K562 (cell line): ENCODE measurements around the gene ABCF2. TPM values are rescaled to one million over a fixed set of nuclear protein-coding genes. Genes with fewer than 3 reads are reported as not detected.

Source experiments
- CBX3 ChIP-seq, 2 experiments: IDR thresholded peaks; 1 replicate in 1 of 2; 2 replicates in 1 of 2; pipeline ENCODE4 v1.6.1; 2012; ENCODE audit warnings: inconsistent platforms in 2 of 2, low read length in 2 of 2, borderline replicate concordance in 1 of 2, control low read depth in 1 of 2
- CXXC5 ChIP-seq: fragments of 250-450 bp; sonication (Bioruptor Pico); IDR thresholded peaks from 2 replicates; pipeline ENCODE4 v1.8.0; 2022; ENCODE audit warnings: inconsistent platforms, mild to moderate bottlenecking, moderate library complexity
- DLX4 ChIP-seq: fragments of 250-450 bp; sonication (Bioruptor Pico); IDR thresholded peaks from 2 replicates; pipeline ENCODE4 v1.6.1; 2021; ENCODE audit warnings: mild to moderate bottlenecking
- ESRRA ChIP-seq: fragments of 450-650 bp; IDR thresholded peaks from 2 replicates; pipeline ENCODE4 v1.6.1; 2014; ENCODE audit warnings: low read depth, mild to moderate bottlenecking, moderate library complexity, borderline replicate concordance
- FOXM1 ChIP-seq, 2 experiments: fragments of 450-650 bp in 1 of 2; sonication (generic) in 1 of 2; formaldehyde crosslinking in 1 of 2; IDR thresholded peaks; 2 replicates each; pipeline versions ENCODE4 v1.6.1 to v1.9.0; 2017 to 2022; ENCODE audit warnings: low read depth in 2 of 2, mild to moderate bottlenecking in 2 of 2, missing genetic modification reagents in 1 of 2, moderate library complexity in 1 of 2
- FUS ChIP-seq: fragments of 200-400 bp; formaldehyde crosslinking; optimal IDR thresholded peaks from 2 replicates; pipeline ENCODE3; 2017; ENCODE audit warnings: low read depth, low read length
- HMGXB4 ChIP-seq: sonication (generic); formaldehyde crosslinking; IDR thresholded peaks from 2 replicates; pipeline ENCODE4 v1.8.1; 2023; ENCODE audit warnings: mild to moderate bottlenecking, missing genetic modification reagents
- HNRNPLL ChIP-seq: fragments of 200-400 bp; formaldehyde crosslinking; IDR thresholded peaks from 2 replicates; pipeline ENCODE4 v1.6.1; 2017; ENCODE audit warnings: low read length, low read depth, mild to moderate bottlenecking; ENCODE audit not compliant: poor library complexity, severe bottlenecking
- MIER1 ChIP-seq: fragments of 450-650 bp; IDR thresholded peaks from 2 replicates; pipeline ENCODE4 v1.6.1; 2016; ENCODE audit warnings: antibody characterized with exemption, mild to moderate bottlenecking, low read depth
- SRF ChIP-seq, 2 experiments: fragments of 250-450, 450-650 bp in 1 of 2; sonication (Bioruptor Pico) in 1 of 2; sonication (generic) in 1 of 2; formaldehyde crosslinking; IDR thresholded peaks; 2 replicates each; pipeline versions ENCODE4 v1.5.0 to v1.5.1; 2020 to 2022; ENCODE audit warnings: mild to moderate bottlenecking in 1 of 2, missing genetic modification reagents in 1 of 2
- TCF3 ChIP-seq: sonication (generic); formaldehyde crosslinking; IDR thresholded peaks from 2 replicates; pipeline ENCODE4 v1.4.0; 2020; ENCODE audit warnings: mild to moderate bottlenecking, missing genetic modification reagents
- ZNF12 ChIP-seq: sonication (generic); formaldehyde crosslinking; IDR thresholded peaks from 2 replicates; pipeline ENCODE4 v1.4.0; 2020; ENCODE audit warnings: mild to moderate bottlenecking, missing genetic modification reagents
- ZNF282 ChIP-seq: sonication (generic); formaldehyde crosslinking; IDR thresholded peaks from 2 replicates; pipeline ENCODE4 v1.8.1; 2023; ENCODE audit warnings: missing genetic modification reagents
- ZNF395 ChIP-seq: fragments of 200-800 bp; sonication (Bioruptor generic); IDR thresholded peaks from 2 replicates; pipeline ENCODE4 v1.6.1; 2017; ENCODE audit warnings: missing genetic modification characterization, missing compliant biosample characterization
- polyA plus RNA-seq, 8 experiments: library from polyadenylated mRNA; depleted of rRNA in 4 of 8; stranded (reverse) in 5 of 8; unstranded in 3 of 8; fragments of >200 nt; fragmentation: Nextera tagmentation in 2 of 8; fragmentation: Illumina TruSeq in 1 of 8; extraction: Ambion mirVana in 2 of 8; extraction: Trizol in 1 of 8; gene quantifications; 2 replicates each; pipeline versions ENCODE4 v1.2.1 to v1.2.3, GENCODE V29; 2011 to 2014; ENCODE audit warnings: inconsistent platforms in 1 of 8, missing spikeins in 1 of 8
- total RNA-seq, 7 experiments: library from RNA; depleted of rRNA in 6 of 7; stranded (reverse); fragments of >200 nt in 6 of 7; fragmentation: Illumina TruSeq in 2 of 7; extraction: Trizol in 2 of 7; gene quantifications; 2 replicates each; pipeline versions ENCODE4 v1.2.1 to v1.2.3, GENCODE V29; 2011 to 2021; ENCODE audit warnings: low replicate concordance in 1 of 7
- TF ChIP-seq, protein P1 (sequence below): fragments of 450-650 bp; IDR thresholded peaks from 2 replicates; pipeline ENCODE4 v1.6.1; 2016; ENCODE audit warnings: low read depth

Gene ABCF2
- total and polyA plus RNA-seq, 9 of the 15 experiments (the other 6 are each of a cell fraction or from before 2014, with no cell fraction given), result 62.1 to 224 (median 113) TPM

GRCh38 chr7:151248346-151249033, 21.5 kb upstream of the ABCF2 start, which contains the start of gene SMARCD3 (continued):
- TF ChIP-seq CXXC5 (CRISPR knock-in tag) (peak; percentile 95), FUS (no peak), HMGXB4 (CRISPR knock-in tag) (no peak), ZNF395 (CRISPR knock-in tag) (no peak), CBX3 (IDR thresholded peaks at IDR 0.05; ENCODE audit: borderline replicate concordance in 1 of 2, low read length in 2 of 2) (no peak), HNRNPLL (peak; percentile 82), TCF3 (CRISPR knock-in tag) (0 out of 2 replicates have a peak, but pooled peaks have one; percentile 11), FOXM1 (IDR thresholded peaks at IDR 0.05; ENCODE audit: low read depth) (peak; percentile 31; the same call in 1 of the 2 replicates), FOXM1 (CRISPR knock-in tag; IDR thresholded peaks at IDR 0.05; ENCODE audit: low read depth) (no peak), DLX4 (CRISPR knock-in tag) (no peak), MIER1 (no peak), ZNF282 (CRISPR knock-in tag) (no peak), ZNF12 (CRISPR knock-in tag) (no peak), ESRRA (0 out of 2 replicates have a peak, but pooled peaks have one; percentile 27), SRF (CRISPR knock-in tag; IDR thresholded peaks at IDR 0.05) (no peak)
- TF ChIP-seq, protein P1, sequence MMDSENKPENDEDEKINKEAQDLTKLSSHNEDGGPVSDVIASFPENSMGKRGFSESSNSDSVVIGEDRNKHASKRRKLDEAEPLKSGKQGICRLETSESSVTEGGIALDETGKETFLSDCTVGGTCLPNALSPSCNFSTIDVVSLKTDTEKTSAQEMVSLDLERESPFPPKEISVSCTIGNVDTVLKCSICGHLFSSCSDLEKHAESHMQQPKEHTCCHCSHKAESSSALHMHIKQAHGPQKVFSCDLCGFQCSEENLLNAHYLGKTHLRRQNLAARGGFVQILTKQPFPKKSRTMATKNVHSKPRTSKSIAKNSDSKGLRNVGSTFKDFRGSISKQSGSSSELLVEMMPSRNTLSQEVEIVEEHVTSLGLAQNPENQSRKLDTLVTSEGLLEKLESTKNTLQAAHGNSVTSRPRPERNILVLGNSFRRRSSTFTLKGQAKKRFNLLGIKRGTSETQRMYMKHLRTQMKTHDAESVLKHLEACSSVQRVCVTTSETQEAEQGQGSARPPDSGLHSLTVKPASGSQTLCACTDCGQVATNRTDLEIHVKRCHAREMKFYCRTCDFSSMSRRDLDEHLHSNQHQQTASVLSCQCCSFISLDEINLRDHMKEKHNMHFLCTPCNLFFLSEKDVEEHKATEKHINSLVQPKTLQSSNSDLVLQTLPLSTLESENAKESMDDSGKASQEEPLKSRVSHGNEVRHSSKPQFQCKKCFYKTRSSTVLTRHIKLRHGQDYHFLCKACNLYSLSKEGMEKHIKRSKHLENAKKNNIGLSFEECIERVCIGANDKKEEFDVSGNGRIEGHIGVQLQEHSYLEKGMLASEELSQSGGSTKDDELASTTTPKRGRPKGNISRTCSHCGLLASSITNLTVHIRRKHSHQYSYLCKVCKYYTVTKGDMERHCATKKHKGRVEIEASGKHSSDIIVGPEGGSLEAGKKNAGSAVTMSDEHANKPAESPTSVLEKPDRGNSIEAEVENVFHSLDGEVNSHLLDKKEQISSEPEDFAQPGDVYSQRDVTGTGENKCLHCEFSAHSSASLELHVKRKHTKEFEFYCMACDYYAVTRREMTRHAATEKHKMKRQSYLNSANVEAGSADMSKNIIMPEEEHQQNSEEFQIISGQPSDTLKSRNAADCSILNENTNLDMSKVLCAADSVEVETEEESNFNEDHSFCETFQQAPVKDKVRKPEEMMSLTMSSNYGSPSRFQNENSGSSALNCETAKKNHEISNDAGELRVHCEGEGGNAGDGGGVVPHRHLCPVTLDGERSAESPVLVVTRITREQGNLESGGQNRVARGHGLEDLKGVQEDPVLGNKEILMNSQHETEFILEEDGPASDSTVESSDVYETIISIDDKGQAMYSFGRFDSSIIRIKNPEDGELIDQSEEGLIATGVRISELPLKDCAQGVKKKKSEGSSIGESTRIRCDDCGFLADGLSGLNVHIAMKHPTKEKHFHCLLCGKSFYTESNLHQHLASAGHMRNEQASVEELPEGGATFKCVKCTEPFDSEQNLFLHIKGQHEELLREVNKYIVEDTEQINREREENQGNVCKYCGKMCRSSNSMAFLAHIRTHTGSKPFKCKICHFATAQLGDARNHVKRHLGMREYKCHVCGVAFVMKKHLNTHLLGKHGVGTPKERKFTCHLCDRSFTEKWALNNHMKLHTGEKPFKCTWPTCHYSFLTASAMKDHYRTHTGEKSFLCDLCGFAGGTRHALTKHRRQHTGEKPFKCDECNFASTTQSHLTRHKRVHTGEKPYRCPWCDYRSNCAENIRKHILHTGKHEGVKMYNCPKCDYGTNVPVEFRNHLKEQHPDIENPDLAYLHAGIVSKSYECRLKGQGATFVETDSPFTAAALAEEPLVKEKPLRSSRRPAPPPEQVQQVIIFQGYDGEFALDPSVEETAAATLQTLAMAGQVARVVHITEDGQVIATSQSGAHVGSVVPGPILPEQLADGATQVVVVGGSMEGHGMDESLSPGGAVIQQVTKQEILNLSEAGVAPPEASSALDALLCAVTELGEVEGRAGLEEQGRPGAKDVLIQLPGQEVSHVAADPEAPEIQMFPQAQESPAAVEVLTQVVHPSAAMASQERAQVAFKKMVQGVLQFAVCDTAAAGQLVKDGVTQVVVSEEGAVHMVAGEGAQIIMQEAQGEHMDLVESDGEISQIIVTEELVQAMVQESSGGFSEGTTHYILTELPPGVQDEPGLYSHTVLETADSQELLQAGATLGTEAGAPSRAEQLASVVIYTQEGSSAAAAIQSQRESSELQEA, result no peak
